WTC11 (cell line): ENCODE measurements around the gene CDX1. TPM values are rescaled to one million over a fixed set of nuclear protein-coding genes. Genes with fewer than 3 reads are reported as not detected.

Experiments
- ATAC-seq: fragments of 200-7000 bp; cut with Tn5 transposase; 2 replicates; pipeline ENCODE4 v1.10.0; 2021; ENCODE audit warnings: mild to moderate bottlenecking, moderate library complexity
- CTCF ChIA-PET: fragments of 300-600 bp; sonication (Branson Sonifier 250); formaldehyde crosslinking; loops from one replicate; lab custom pipeline; 2021; ENCODE audit warnings: antibody characterized with exemption; lab: Charles Lee
- POLR2A ChIA-PET: fragments of 350-600 bp; sonication (Branson Sonifier 250); formaldehyde crosslinking; loops from one replicate; lab custom pipeline; 2021; ENCODE audit warnings: antibody characterized with exemption; lab: Charles Lee
- DNase-seq: peaks from one replicate; pipeline ENCODE4 v3.0.0; 2021; ENCODE audit warnings: low spot score
- H3K27ac Mint-ChIP-seq: 2 replicates; pipeline ENCODE4 v1.8.0; 2021; ENCODE audit warnings: mixed read lengths
- H3K27me3 Mint-ChIP-seq: 2 replicates; pipeline ENCODE4 v1.8.0; 2021; ENCODE audit warnings: low read depth, mild to moderate bottlenecking, moderate library complexity, mixed read lengths
- H3K36me3 Mint-ChIP-seq: 2 replicates; pipeline ENCODE4 v1.8.0; 2021; ENCODE audit warnings: mixed read lengths
- H3K4me1 Mint-ChIP-seq: 2 replicates; pipeline ENCODE4 v1.8.0; 2022; ENCODE audit warnings: mixed read lengths
- H3K4me3 Mint-ChIP-seq: 2 replicates; pipeline ENCODE4 v1.8.0; 2021; ENCODE audit warnings: mild to moderate bottlenecking, moderate library complexity, mixed read lengths
- H3K9me3 Mint-ChIP-seq: 2 replicates; pipeline ENCODE4 v1.8.0; 2021; ENCODE audit warnings: mixed read lengths
- ATF1 ChIP-seq: sonication (generic); formaldehyde crosslinking; IDR thresholded peaks from 2 replicates; pipeline ENCODE4 v1.8.1; 2023; ENCODE audit warnings: mild to moderate bottlenecking, moderate library complexity, missing genetic modification reagents
- FOXK1 ChIP-seq: sonication (generic); formaldehyde crosslinking; IDR thresholded peaks from 2 replicates; pipeline ENCODE4 v1.8.0; 2022; ENCODE audit warnings: mild to moderate bottlenecking, moderate library complexity, missing genetic modification reagents
- MYBL2 ChIP-seq: sonication (generic); formaldehyde crosslinking; IDR thresholded peaks from 2 replicates; pipeline ENCODE4 v1.8.1; 2023; ENCODE audit warnings: mild to moderate bottlenecking, moderate library complexity, missing genetic modification reagents
- NR1H2 ChIP-seq: sonication (generic); formaldehyde crosslinking; IDR thresholded peaks from 2 replicates; pipeline ENCODE4 v1.9.0; 2021; ENCODE audit warnings: mild to moderate bottlenecking, moderate library complexity, missing genetic modification reagents
- NR2C2 ChIP-seq: sonication (generic); formaldehyde crosslinking; IDR thresholded peaks from 2 replicates; pipeline ENCODE4 v1.8.0; 2022; ENCODE audit warnings: mild to moderate bottlenecking, missing genetic modification reagents
- PRDM15 ChIP-seq: sonication (generic); formaldehyde crosslinking; IDR thresholded peaks from 2 replicates; pipeline ENCODE4 v1.8.0; 2022; ENCODE audit warnings: missing genetic modification reagents
- PREB ChIP-seq: sonication (generic); formaldehyde crosslinking; IDR thresholded peaks from 2 replicates; pipeline ENCODE4 v1.8.1; 2022; ENCODE audit warnings: mild to moderate bottlenecking, missing genetic modification reagents, moderate library complexity, borderline replicate concordance
- SOX15 ChIP-seq: fragments of 250-450 bp; sonication (Bioruptor Pico); IDR thresholded peaks from 2 replicates; pipeline ENCODE4 v1.9.0; 2021; ENCODE audit warnings: mild to moderate bottlenecking
- SP1 ChIP-seq: sonication (generic); formaldehyde crosslinking; conservative IDR thresholded peaks from 2 replicates; pipeline ENCODE4 v1.8.1; 2022; ENCODE audit warnings: missing genetic modification reagents
- TEAD4 ChIP-seq: sonication (generic); formaldehyde crosslinking; IDR thresholded peaks from 2 replicates; pipeline ENCODE4 v1.8.0; 2022; ENCODE audit warnings: mild to moderate bottlenecking, missing genetic modification reagents
- ZNF281 ChIP-seq: sonication (generic); formaldehyde crosslinking; IDR thresholded peaks from 2 replicates; pipeline ENCODE4 v1.8.0; 2023; ENCODE audit warnings: mild to moderate bottlenecking, missing genetic modification reagents
- total RNA-seq: library from RNA; stranded (reverse); gene quantifications from 3 replicates; pipeline ENCODE4 v1.2.3, GENCODE V29; 2021

The CDX1 gene
- total RNA-seq, 1 experiment from 2014 or later, result 0.13 TPM

- no peak for TF ChIP-seq PRDM15
- no peak for TF ChIP-seq TEAD4 (CRISPR knock-in tag)
- no peak for TF ChIP-seq NR1H2 (CRISPR knock-in tag)
- TF ChIP-seq PREB (CRISPR knock-in tag), result no peak
- TF ChIP-seq SP1 (CRISPR knock-in tag), result no peak
- no peak for TF ChIP-seq ZNF281
- no peak for TF ChIP-seq MYBL2 (CRISPR knock-in tag)
- no peak for TF ChIP-seq SOX15
Measured at GRCh38 chr5:150149618-150150017, 17.0 kb upstream of the CDX1 start (continued).

- no peaks in the 10 kb centered on the region for H3K36me3 Mint-ChIP-seq
- TF ChIP-seq ATF1, result no peak
- TF ChIP-seq FOXK1 (CRISPR knock-in tag), result no peak
- no peak for TF ChIP-seq MYBL2 (CRISPR knock-in tag)
- no peak overlapping the region for H3K4me3 Mint-ChIP-seq
- no peaks in the 10 kb centered on the region for H3K9me3 Mint-ChIP-seq
- ATAC-seq (no peak), DNase-seq (no peak)
- peaks cover 6% of the 10 kb centered on the region for H3K27me3 Mint-ChIP-seq
- CTCF ChIA-PET, result interaction anchor here (0.6 to 2.3 kb wide), 3 partner anchors 23 to 44 kb away, joined by 3 to 8 read pairs (median 4); no protein-coding TSS in a partner anchor
- H3K27ac Mint-ChIP-seq, result no peak overlapping the region
- H3K4me1 Mint-ChIP-seq, result peaks cover 26% of the 10 kb centered on the region
- POLR2A ChIA-PET, result no interaction called here
Measured at GRCh38 chr5:150152636-150153462, 13.7 kb upstream of the CDX1 start.

GRCh38 chr5:150153483-150153882 lies 13.1 kb upstream of the CDX1 start:
- Mint-ChIP-seq H3K4me1 (peaks cover 26% of the 10 kb centered on the region), H3K4me3 (no peak overlapping the region), H3K9me3 (no peaks in the 10 kb centered on the region), H3K36me3 (no peaks in the 10 kb centered on the region), H3K27me3 (peaks cover 6% of the 10 kb centered on the region), H3K27ac (no peak overlapping the region)
- TF ChIP-seq NR2C2 (CRISPR knock-in tag) (no peak), SOX15 (no peak)
- ChIA-PET CTCF (interaction anchor here (0.6 to 2.3 kb wide), 4 partner anchors 23 to 44 kb away, joined by 3 to 8 read pairs (median 4); no protein-coding TSS in a partner anchor), POLR2A (no interaction called here)
- no peak for DNase-seq
- no peak for ATAC-seq
